Stimulated activated CD4-positive, alpha-beta T cell treated with anti-CD3 and anti-CD28 coated beads, Interleukin-4, amount 100 ng/mL, for 4 hours (primary cell): ENCODE results near the gene MAP3K7CL.
"Not testable (repeated sequence)": the region's sequence is repeated elsewhere in the genome, so short reads cannot be mapped to it uniquely, and the experiment has no call there.

ENCODE experiments used
- DNase-seq, 2 experiments: peaks; one replicate each; pipeline ENCODE4 v3.0.0-alpha.2; 2020

Gene MAP3K7CL

GRCh38 chr21:29135481-29135880, 5.0 kb downstream of the MAP3K7CL start:
- DNase-seq: no peak

DNA sequence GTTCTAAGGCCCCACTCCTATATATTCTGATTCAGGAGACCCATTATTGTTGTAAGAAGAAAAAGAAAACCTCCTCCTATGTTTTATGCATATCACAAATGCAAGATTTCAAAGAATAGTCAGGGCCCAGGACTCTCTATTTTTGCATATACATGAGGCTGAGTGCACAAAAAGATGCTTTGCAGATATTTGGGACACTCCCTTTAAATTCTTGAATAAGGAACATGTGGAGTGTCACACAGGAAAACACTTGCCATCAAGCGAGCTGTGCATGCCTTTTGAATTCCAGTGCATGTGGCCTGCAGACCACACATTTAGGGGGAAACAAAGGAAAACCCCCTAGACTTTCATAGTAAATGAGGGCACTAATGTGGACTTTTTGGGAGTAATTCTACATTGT, 5.6 kb downstream of the MAP3K7CL start:
- DNase-seq: no peak

- DNase-seq: no peak
These were observed 14.4 kb downstream of the MAP3K7CL start for GRCh38 chr21:29144736-29145353.

DNA sequence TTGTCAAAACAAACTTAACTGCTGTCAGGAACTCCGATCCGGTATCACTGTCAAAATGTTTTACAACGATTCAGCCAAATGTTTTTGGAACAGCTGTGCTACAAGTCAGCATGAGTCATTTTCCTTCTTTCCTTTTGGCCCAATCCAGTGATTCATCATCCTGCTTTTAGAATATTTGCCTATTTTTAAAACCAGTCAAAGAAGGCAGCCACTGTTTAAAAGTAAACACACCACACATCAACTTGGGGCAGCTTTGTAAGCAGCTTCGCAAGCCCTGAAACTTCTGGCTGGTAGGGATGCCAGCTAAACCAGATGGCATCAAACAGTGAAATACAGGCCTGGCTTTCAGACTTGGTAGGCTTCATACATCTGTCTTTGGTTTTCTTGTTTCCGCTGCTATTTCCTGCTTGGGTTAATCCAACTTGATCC, 14.9 kb downstream of the MAP3K7CL start:
- no peak for DNase-seq

GRCh38 chr21:29145852-29146453, 15.5 kb downstream of the MAP3K7CL start:
- no peak for DNase-seq

GRCh38 chr21:29146726-29147125, 16.3 kb downstream of the MAP3K7CL start:
- DNase-seq: no peak

DNA sequence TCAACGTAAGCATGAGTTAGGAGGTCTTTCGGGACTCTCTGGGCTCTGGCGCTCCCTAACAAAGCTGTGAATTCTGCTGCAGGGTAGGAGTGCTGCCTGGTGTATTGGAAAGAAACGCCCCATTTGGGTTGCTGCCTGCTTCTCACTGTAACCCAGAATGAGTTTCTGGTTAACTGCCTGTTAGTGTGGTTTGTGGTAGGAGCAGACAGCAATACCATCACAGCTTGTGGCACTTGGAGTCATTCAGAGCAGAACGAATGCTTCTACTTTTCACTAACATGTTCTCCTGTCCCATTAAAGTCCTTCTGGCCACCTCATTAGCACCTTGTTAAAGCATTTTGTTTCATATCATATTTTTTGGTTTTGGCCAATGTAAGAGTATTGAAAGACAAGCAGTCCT, 18.1 kb downstream of the MAP3K7CL start:
- DNase-seq: no peak

DNA sequence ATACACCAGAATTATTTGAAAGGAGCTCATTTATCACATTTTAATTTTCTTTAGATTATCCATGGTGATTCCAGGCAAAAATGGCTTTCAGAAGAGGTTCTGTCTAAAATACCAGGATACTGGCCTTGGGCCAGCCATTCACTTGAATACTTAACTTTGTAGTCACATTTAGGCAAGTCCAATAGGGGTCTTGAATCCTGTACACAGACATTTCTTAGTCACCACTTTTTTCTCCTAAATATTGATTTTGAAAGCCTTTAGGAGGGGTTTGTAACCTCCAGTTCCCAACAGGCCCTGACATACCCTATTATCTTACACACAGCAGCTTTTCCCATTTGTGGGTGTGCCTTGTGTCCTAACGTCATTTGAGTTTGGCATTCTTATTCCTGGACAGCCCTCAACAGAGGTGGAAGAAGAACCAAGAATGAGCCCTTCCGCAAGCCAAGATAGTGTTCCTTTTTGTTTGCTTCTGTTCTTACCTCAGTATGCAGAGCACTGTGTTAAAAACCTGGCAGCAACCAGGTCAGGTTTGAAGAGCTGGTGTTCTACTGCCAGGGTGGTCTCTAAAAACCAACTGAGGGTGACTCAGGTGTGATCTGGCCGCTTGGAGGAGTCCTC, 19.5 kb downstream of the MAP3K7CL start:
- DNase-seq: no peak

DNA sequence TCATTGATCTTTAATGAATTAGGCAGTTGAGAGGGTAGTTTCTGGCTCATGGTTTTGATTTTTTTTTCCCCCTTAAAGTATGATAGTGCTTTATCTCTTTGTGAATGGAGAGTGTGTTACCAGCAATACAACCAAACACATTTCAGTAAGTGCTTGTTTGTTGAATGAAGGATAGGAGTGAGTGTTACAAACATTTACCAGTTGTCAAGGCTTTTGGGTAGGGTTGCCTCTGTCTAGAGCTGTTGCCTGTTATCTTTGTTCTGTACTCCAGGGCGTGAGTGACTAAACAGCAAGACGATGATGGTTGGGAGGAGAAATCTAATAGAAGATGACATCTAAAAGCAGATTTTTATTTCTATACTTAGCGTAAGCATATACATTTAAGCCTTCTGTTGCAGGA, 21.5 kb downstream of the MAP3K7CL start:
- DNase-seq: no peak

- DNase-seq: no peak
These were observed 22.5 kb downstream of the MAP3K7CL start for GRCh38 chr21:29152916-29153315.

DNA sequence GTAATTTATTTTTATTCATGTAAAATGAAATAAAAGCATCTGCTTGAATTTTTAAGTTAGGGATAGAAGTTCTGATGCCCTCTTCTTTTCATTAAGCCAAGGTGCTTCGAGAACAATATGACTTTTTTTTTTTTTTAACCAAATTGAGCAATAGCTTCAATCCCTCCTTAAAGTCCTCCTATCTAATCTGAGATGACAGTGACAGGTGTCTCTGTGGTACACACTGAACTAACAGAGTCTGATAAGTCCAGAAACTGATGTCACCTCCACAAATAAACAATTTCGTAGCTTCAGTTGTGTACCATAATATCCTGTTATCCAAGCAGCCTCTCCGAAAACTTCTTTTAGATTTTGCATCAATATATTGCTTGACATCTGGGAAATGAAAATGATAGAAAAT, 23.8 kb downstream of the MAP3K7CL start:
- DNase-seq: no peak

GRCh38 chr21:29155118-29155932, 24.9 kb downstream of the MAP3K7CL start:
- no peak for DNase-seq

DNA sequence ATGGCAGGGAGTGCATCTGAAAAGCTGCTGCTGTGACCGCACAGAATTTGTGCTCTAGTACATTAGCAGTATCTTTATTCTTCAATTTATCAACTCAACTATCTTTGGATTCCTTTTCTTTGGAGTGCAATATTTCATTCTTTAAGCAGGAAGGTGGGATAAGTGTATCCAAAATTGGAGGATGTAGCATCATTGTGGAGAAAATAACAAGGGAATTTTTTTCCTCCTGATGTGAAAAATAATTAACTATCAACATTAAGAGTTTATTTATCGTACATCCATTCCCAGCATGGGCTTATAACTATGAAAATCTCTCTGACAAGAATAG, 25.5 kb downstream of the MAP3K7CL start:
- no peak for DNase-seq

GRCh38 chr21:29157080-29157479, 26.6 kb downstream of the MAP3K7CL start:
- no peak for DNase-seq

GRCh38 chr21:29159842-29160241, 29.4 kb downstream of the MAP3K7CL start:
- no peak for DNase-seq

- not testable (repeated sequence) for DNase-seq
These were observed 32.4 kb downstream of the MAP3K7CL start for GRCh38 chr21:29162825-29163224.

- no peak for DNase-seq
These were observed 33.1 kb downstream of the MAP3K7CL start for GRCh38 chr21:29163341-29164115.

GRCh38 chr21:29164323-29164942, 34.0 kb downstream of the MAP3K7CL start:
- DNase-seq: no peak

GRCh38 chr21:29166323-29166722, 35.9 kb downstream of the MAP3K7CL start:
- no peak for DNase-seq

GRCh38 chr21:29166853-29167252, 36.4 kb downstream of the MAP3K7CL start:
- DNase-seq: no peak

- DNase-seq: not testable (repeated sequence)
These were observed 37.0 kb downstream of the MAP3K7CL start for GRCh38 chr21:29167481-29167880.

DNA sequence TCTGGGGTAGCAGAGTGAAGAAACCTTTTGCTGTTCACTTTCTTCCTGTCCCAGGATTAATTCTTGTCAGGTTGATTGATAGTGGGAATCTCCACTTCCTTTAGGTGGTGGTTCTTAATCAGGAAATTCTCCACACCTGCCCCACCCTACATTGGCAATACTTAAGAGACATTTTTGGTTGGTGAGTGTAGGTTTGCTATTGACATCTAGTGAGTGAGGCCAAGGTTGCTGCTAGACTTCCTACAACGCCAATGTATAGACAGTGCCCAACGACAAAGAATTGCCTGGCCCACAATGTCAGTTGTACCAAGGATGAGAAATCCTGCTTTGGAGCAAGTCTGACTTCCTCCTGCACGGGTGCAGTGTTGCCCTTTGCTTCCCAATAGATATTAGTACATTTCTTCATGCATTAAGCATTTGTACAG, 38.5 kb downstream of the MAP3K7CL start:
- DNase-seq: no peak
